HepG2 (cell line): Measurements from ENCODE around the gene LRRC51. TPM values are rescaled to one million over a fixed set of nuclear protein-coding genes. Genes with fewer than 3 reads are reported as not detected.
A peak's percentile ranks its signal among the peaks of the same experiment; 100 is the strongest.

Experiments
- AGO2 ChIP-seq: fragments of 200-400 bp; formaldehyde crosslinking; optimal IDR thresholded peaks from 2 replicates; pipeline ENCODE3; 2017; ENCODE audit warnings: mild to moderate bottlenecking, low read depth, low read length, moderate library complexity
- CBX1 ChIP-seq: IDR thresholded peaks from one replicate; pipeline ENCODE4 v1.6.1; 2016; ENCODE audit warnings: antibody characterized with exemption, low read depth
- FOXC1 ChIP-seq: sonication (generic); formaldehyde crosslinking; IDR thresholded peaks from 2 replicates; pipeline ENCODE4 v1.8.0; 2022; ENCODE audit warnings: mild to moderate bottlenecking, missing genetic modification reagents, borderline replicate concordance
- FOXO1 ChIP-seq: sonication (generic); formaldehyde crosslinking; IDR thresholded peaks from 2 replicates; pipeline ENCODE4 v1.4.0; 2020; ENCODE audit warnings: missing genetic modification reagents
- HCFC1 ChIP-seq: fragments of 150-350 bp; IDR thresholded peaks from 2 replicates; pipeline ENCODE4 v1.6.1; 2014; ENCODE audit warnings: low read depth, low read length
- HDAC1 ChIP-seq: sonication (generic); formaldehyde crosslinking; IDR thresholded peaks from 2 replicates; pipeline ENCODE4 v1.5.1; 2020; ENCODE audit warnings: mild to moderate bottlenecking, missing genetic modification reagents
- MAZ ChIP-seq, 2 experiments: sonication (generic) in 1 of 2; formaldehyde crosslinking in 1 of 2; IDR thresholded peaks; 2 replicates each; pipeline versions ENCODE4 v1.5.0 to v1.6.1; 2012 to 2020; ENCODE audit warnings: low read depth in 2 of 2, mild to moderate bottlenecking in 2 of 2, borderline replicate concordance in 1 of 2, improper control_type of control experiment in 1 of 2, low read length in 1 of 2, missing genetic modification reagents in 1 of 2, moderate library complexity in 1 of 2
- NFKB2 ChIP-seq: sonication (generic); formaldehyde crosslinking; IDR thresholded peaks from 2 replicates; pipeline ENCODE4 v1.4.0; 2020; ENCODE audit warnings: missing genetic modification reagents, borderline replicate concordance
- PHF5A ChIP-seq: IDR thresholded peaks from one replicate; pipeline ENCODE4 v1.6.1; 2018; ENCODE audit warnings: low read depth, missing genetic modification reagents; ENCODE audit not compliant: unreplicated experiment
- SOX13 ChIP-seq, 3 experiments: fragments of 450-650 bp in 1 of 3; sonication (generic) in 1 of 3; formaldehyde crosslinking in 1 of 3; IDR thresholded peaks in 2 of 3; conservative IDR thresholded peaks in 1 of 3; 2 replicates each; pipeline versions ENCODE4 v1.5.0 to v1.6.1; 2016 to 2020; ENCODE audit warnings: antibody characterized with exemption in 1 of 3, mild to moderate bottlenecking in 1 of 3, missing compliant biosample characterization in 1 of 3, missing genetic modification reagents in 1 of 3, moderate library complexity in 1 of 3
- ZC3H4 ChIP-seq: sonication (generic); formaldehyde crosslinking; IDR thresholded peaks from 2 replicates; pipeline ENCODE4 v1.4.0; 2020; ENCODE audit warnings: missing genetic modification reagents, borderline replicate concordance
- ZNF24 ChIP-seq: fragments of 450-650 bp; IDR thresholded peaks from 2 replicates; pipeline ENCODE4 v1.6.1; 2017; ENCODE audit warnings: antibody characterized with exemption, mild to moderate bottlenecking
- ZNF296 ChIP-seq: sonication (generic); formaldehyde crosslinking; conservative IDR thresholded peaks from 2 replicates; pipeline ENCODE4 v1.5.0; 2020; ENCODE audit warnings: mild to moderate bottlenecking, missing genetic modification reagents
- ZNF30 ChIP-seq: sonication (generic); formaldehyde crosslinking; IDR thresholded peaks from 2 replicates; pipeline ENCODE4 v1.5.0; 2020; ENCODE audit warnings: mild to moderate bottlenecking, missing genetic modification reagents
- ZNF326 ChIP-seq: sonication (generic); formaldehyde crosslinking; IDR thresholded peaks from 2 replicates; pipeline ENCODE4 v1.4.0; 2020; ENCODE audit warnings: missing genetic modification reagents, borderline replicate concordance
- ZNF576 ChIP-seq: sonication (generic); formaldehyde crosslinking; IDR thresholded peaks from 2 replicates; pipeline ENCODE4 v1.4.0; 2020; ENCODE audit warnings: mild to moderate bottlenecking, missing genetic modification reagents
- ZNF607 ChIP-seq: sonication (generic); formaldehyde crosslinking; IDR thresholded peaks from 2 replicates; pipeline ENCODE4 v1.5.1; 2020; ENCODE audit warnings: missing genetic modification reagents, mild to moderate bottlenecking, borderline replicate concordance
- ZNF687 ChIP-seq: sonication (generic); formaldehyde crosslinking; IDR thresholded peaks from 2 replicates; pipeline ENCODE4 v1.5.1; 2020; ENCODE audit warnings: mild to moderate bottlenecking, missing genetic modification reagents, moderate library complexity
- ZNF768 ChIP-seq: sonication (generic); formaldehyde crosslinking; IDR thresholded peaks from 2 replicates; pipeline ENCODE4 v1.4.0; 2020; ENCODE audit warnings: missing genetic modification reagents
- ZNF816 ChIP-seq: sonication (generic); formaldehyde crosslinking; IDR thresholded peaks from 2 replicates; pipeline ENCODE4 v1.8.0; 2022; ENCODE audit warnings: missing genetic modification reagents, mild to moderate bottlenecking, borderline replicate concordance
- polyA plus RNA-seq, 8 experiments: library from polyadenylated mRNA; depleted of rRNA in 3 of 8; stranded (reverse) in 7 of 8; unstranded in 1 of 8; fragments of >200 nt; fragmentation: Illumina TruSeq in 4 of 8; extraction: Trizol in 4 of 8; gene quantifications; 2 replicates each; pipeline versions ENCODE4 v1.2.1 to v1.2.3, GENCODE V29; 2011 to 2016; ENCODE audit warnings: low read depth in 4 of 8, missing spikeins in 1 of 8, mixed read lengths in 1 of 8; ENCODE audit not compliant: insufficient read depth in 1 of 8
- total RNA-seq, 5 experiments: library from RNA; depleted of rRNA; stranded (reverse); fragments of >200 nt; fragmentation: Illumina TruSeq; extraction: Trizol; gene quantifications; 2 replicates each; pipeline ENCODE4 v1.2.3, GENCODE V29; 2016; ENCODE audit warnings: low read depth in 1 of 5
- TF ChIP-seq, protein P1 (sequence below): sonication (generic); formaldehyde crosslinking; IDR thresholded peaks from 2 replicates; pipeline ENCODE4 v1.8.0; 2022; ENCODE audit warnings: missing genetic modification reagents, mild to moderate bottlenecking, moderate library complexity, borderline replicate concordance

LRRC51 gene
- total and polyA plus RNA-seq, 2 of the 13 experiments (the other 11 are each of a cell fraction or from before 2014, with no cell fraction given): 5.3 to 6.0 TPM

DNA sequence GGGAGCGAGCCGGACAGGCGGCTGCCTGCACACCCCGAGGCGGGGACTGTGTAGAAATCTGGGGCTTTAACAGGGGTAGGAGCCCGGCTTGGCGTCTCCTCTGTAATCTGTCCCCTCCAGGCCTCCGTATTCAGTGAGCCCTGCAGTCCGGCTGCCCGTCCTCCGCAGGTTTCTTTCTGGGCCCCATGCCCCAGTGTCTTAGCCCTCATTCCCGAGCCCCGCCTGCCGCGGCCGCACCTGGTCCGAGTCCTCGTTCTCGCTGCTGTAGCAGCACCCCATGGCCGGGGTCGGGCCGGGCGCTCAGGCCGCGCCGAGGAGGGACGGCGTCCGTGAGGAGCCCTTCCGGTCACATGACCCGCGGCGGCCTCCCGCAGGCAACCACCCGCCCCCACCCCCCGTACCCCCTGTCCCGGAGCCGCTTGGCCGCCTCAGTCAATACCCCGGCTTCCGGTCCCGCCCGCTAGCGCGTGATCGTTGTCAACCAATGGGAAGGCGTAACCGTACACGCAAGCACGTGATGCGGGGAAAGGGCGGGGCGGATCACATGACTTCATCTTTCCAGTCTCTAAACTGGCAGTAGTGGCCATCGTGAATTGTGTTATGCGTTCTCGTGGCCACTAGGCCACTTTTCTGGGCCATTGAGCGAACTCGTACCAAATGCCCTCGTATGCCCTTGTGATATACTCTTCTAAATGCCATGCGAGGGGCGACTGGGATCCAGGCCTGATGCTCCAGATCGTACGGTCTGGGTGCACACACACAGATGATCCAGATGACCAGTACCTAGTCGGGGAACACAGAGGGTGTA, 22.5 kb downstream of the LRRC51 start, which contains the start of gene LAMTOR1 (continued):
- peak; percentile 91 for TF ChIP-seq ZNF687 (CRISPR knock-in tag)
- no peak for TF ChIP-seq ZNF326 (CRISPR knock-in tag)
- TF ChIP-seq ZNF24: no peak
- TF ChIP-seq ZC3H4 (CRISPR knock-in tag): peak; percentile 18; the same call in 1 of the 2 replicates
- TF ChIP-seq HDAC1 (CRISPR knock-in tag): peak; percentile 61
- TF ChIP-seq FOXO1 (CRISPR knock-in tag): 0 out of 2 replicates have a peak, but pooled peaks have one; percentile 14
- TF ChIP-seq ZNF30 (CRISPR knock-in tag): no peak
- peak; percentile 25 for TF ChIP-seq CBX1
- TF ChIP-seq FOXC1 (CRISPR knock-in tag): peak; percentile 67; the same call in 1 of the 2 replicates
- peak; percentile 42; the same call in 1 of the 2 replicates for TF ChIP-seq HCFC1
- TF ChIP-seq NFKB2 (CRISPR knock-in tag): peak; percentile 37; the same call in 1 of the 2 replicates
- TF ChIP-seq PHF5A (CRISPR knock-in tag): no peak
- TF ChIP-seq SOX13 (IDR thresholded peaks at IDR 0.05): no peak
- 0 out of 4 replicates have a peak, but pooled peaks of 1 of the 2 experiments have one; percentile 19 for TF ChIP-seq SOX13 (CRISPR knock-in tag; conservative IDR thresholded peaks at IDR 0.05 in 1 of 2, IDR thresholded peaks at IDR 0.05 in 1 of 2)
- no peak for TF ChIP-seq ZNF576 (CRISPR knock-in tag)
- no peak; the same call in 1 of the 2 replicates for TF ChIP-seq ZNF768 (CRISPR knock-in tag)
- no peak for TF ChIP-seq ZNF296 (CRISPR knock-in tag)
- TF ChIP-seq MAZ (IDR thresholded peaks at IDR 0.05; ENCODE audit: borderline replicate concordance, low read depth, low read length): peak; percentile 72; the same call in 1 of the 2 replicates
- TF ChIP-seq MAZ (CRISPR knock-in tag; IDR thresholded peaks at IDR 0.05; ENCODE audit: low read depth): peak; percentile 72
- TF ChIP-seq, protein P1, sequence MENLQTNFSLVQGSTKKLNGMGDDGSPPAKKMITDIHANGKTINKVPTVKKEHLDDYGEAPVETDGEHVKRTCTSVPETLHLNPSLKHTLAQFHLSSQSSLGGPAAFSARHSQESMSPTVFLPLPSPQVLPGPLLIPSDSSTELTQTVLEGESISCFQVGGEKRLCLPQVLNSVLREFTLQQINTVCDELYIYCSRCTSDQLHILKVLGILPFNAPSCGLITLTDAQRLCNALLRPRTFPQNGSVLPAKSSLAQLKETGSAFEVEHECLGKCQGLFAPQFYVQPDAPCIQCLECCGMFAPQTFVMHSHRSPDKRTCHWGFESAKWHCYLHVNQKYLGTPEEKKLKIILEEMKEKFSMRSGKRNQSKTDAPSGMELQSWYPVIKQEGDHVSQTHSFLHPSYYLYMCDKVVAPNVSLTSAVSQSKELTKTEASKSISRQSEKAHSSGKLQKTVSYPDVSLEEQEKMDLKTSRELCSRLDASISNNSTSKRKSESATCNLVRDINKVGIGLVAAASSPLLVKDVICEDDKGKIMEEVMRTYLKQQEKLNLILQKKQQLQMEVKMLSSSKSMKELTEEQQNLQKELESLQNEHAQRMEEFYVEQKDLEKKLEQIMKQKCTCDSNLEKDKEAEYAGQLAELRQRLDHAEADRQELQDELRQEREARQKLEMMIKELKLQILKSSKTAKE (CRISPR knock-in tag): peak; percentile 12; the same call in 1 of the 2 replicates
- TF ChIP-seq ZNF607 (CRISPR knock-in tag): peak; percentile 51; the same call in 1 of the 2 replicates
- 0 out of 2 replicates have a peak, but pooled peaks have one; percentile 5 for TF ChIP-seq ZNF816 (CRISPR knock-in tag)
- peak; percentile 71 for TF ChIP-seq AGO2
